OCI-LY7 (cell line): ENCODE results near the gene CHRNA3. TPM values are rescaled to one million over a fixed set of nuclear protein-coding genes. Genes with fewer than 3 reads are reported as not detected.

Source experiments
- BruUV-seq: library from RNA; stranded (reverse); fragments of 400-500 nt; replicated peaks from 2 replicates; lab custom pipeline; 2021; lab: Mats Ljungman, UMichigan
- CTCF ChIA-PET: fragments of 300-600 bp; sonication (Branson Sonifier 250); formaldehyde crosslinking; loops from one replicate; lab custom pipeline; 2022; ENCODE audit warnings: antibody characterized with exemption; ENCODE audit not compliant: unreplicated experiment; lab: Charles Lee
- POLR2A ChIA-PET: fragments of 300-600 bp; sonication (Branson Sonifier 250); formaldehyde crosslinking; loops from one replicate; lab custom pipeline; 2022; ENCODE audit warnings: antibody characterized with exemption; lab: Charles Lee
- DNase-seq: peaks from one replicate; pipeline ENCODE4 v3.0.0-alpha.2; 2015; ENCODE audit warnings: low spot score
- H2AFZ ChIP-seq: fragments of 200-600 bp; sonication (generic), shearing (Covaris generic); 2 replicates; pipeline ENCODE4 v1.6.1; 2014; ENCODE audit warnings: mild to moderate bottlenecking, antibody characterized with exemption, low read length, moderate library complexity
- H3K27ac ChIP-seq: fragments of 200-600 bp; sonication (generic); 2 replicates; pipeline ENCODE4 v1.5.1; 2014; ENCODE audit warnings: mixed run types, low read depth, mild to moderate bottlenecking, moderate library complexity, low read length, inconsistent platforms; ENCODE audit not compliant: poor library complexity, severe bottlenecking
- H3K36me3 ChIP-seq: fragments of 200-600 bp; sonication (generic); 2 replicates; pipeline ENCODE4 v1.6.1; 2014; ENCODE audit warnings: mild to moderate bottlenecking, antibody characterized with exemption, low read length, moderate library complexity, mixed read lengths; ENCODE audit not compliant: insufficient read depth
- H3K4me1 ChIP-seq: fragments of 200-600 bp; sonication (generic); 2 replicates; pipeline ENCODE4 v1.5.1; 2014; ENCODE audit warnings: mild to moderate bottlenecking, low read length; ENCODE audit not compliant: insufficient read depth, poor library complexity, severe bottlenecking
- H3K4me2 ChIP-seq: fragments of 200-600 bp; sonication (generic); 2 replicates; pipeline ENCODE4 v1.6.1; 2014; ENCODE audit warnings: mild to moderate bottlenecking, low read length
- H3K4me3 ChIP-seq: fragments of 200-600 bp; sonication (generic); 2 replicates; pipeline ENCODE4 v1.5.1; 2014; ENCODE audit warnings: mild to moderate bottlenecking, low read depth, low read length; ENCODE audit not compliant: poor library complexity, severe bottlenecking
- H3K79me2 ChIP-seq: fragments of 200-600 bp; sonication (generic); 2 replicates; pipeline ENCODE4 v1.6.1; 2016; ENCODE audit warnings: low read depth, mild to moderate bottlenecking, low read length, moderate library complexity, mixed read lengths; ENCODE audit not compliant: insufficient read depth
- H3K9me2 ChIP-seq: fragments of 200-600 bp; sonication (generic); 2 replicates; pipeline ENCODE4 v1.6.1; 2016; ENCODE audit warnings: mild to moderate bottlenecking, low read length, mixed read lengths; ENCODE audit not compliant: insufficient read depth
- H3K9me3 ChIP-seq: fragments of 200-600 bp; sonication (generic); 2 replicates; pipeline ENCODE4 v1.6.1; 2014; ENCODE audit warnings: mild to moderate bottlenecking, mixed run types, low read length, mixed read lengths
- H4K20me1 ChIP-seq: fragments of 200-600 bp; sonication (generic); 2 replicates; pipeline ENCODE4 v1.6.1; 2014; ENCODE audit warnings: mild to moderate bottlenecking, antibody characterized with exemption, low read length, moderate library complexity, mixed read lengths; ENCODE audit not compliant: insufficient read depth
- EZH2phosphoT487 ChIP-seq: fragments of 200-600 bp; sonication (generic); IDR thresholded peaks from 2 replicates; pipeline ENCODE4 v1.6.1; 2018; ENCODE audit warnings: low read depth, borderline replicate concordance, mild to moderate bottlenecking, mixed run types, antibody characterized with exemption, low read length, moderate library complexity, mixed read lengths
- intact Hi-C: fragments of 100-400 bp; cut with micrococcal nuclease; formaldehyde crosslinking; loops from one replicate; pipeline ENCODE4 v1.10.0; 2022; ENCODE audit not compliant: unreplicated experiment
- small RNA-seq: library from RNA; depleted of rRNA; stranded (forward); fragments of <200 nt; gene quantifications from one replicate; pipeline ENCODE3, GENCODE V24; 2014
- total RNA-seq, 2 experiments: library from RNA; depleted of rRNA in 1 of 2; stranded (reverse); fragments of >200 nt in 1 of 2; shearing (Covaris generic) in 1 of 2; gene quantifications; 2 replicates each; pipeline ENCODE4 v1.2.3, GENCODE V29; 2014 to 2022
- TF ChIP-seq, protein P1 (sequence below): fragments of 200-600 bp; sonication (generic); conservative IDR thresholded peaks from 2 replicates; pipeline ENCODE4 v1.5.1; 2014; ENCODE audit warnings: mild to moderate bottlenecking, antibody characterized with exemption, low read length, moderate library complexity, mixed read lengths

CHRNA3 gene
- total RNA-seq, 2 experiments from 2014 or later, result not detected

DNA sequence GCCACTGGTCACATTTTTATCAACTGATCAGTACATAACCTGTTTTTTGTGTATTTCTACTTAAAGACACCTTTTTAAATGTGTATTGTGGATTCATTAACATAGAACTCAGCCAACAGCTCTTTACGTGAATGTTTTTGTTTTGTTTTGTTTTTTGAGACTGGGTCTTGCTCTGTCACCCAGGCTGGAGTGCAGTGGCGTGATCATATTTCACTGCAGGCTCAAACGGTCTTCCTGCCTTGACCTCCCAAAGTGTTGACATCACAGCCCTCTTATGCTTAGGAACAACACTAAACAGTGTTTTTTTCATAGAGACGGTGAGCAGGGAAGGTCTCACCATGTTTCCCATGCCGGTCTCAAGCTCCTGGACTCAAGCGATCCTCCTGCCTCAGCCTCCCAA is 70.6 kb downstream of the CHRNA3 start:
- ChIA-PET POLR2A (interaction anchor here (0.5 kb wide), 1 partner anchor 163 kb away, joined by 3 read pairs; no protein-coding TSS in a partner anchor), CTCF (no interaction called here)
- no peak for TF ChIP-seq EZH2phosphoT487
- TF ChIP-seq, protein P1, sequence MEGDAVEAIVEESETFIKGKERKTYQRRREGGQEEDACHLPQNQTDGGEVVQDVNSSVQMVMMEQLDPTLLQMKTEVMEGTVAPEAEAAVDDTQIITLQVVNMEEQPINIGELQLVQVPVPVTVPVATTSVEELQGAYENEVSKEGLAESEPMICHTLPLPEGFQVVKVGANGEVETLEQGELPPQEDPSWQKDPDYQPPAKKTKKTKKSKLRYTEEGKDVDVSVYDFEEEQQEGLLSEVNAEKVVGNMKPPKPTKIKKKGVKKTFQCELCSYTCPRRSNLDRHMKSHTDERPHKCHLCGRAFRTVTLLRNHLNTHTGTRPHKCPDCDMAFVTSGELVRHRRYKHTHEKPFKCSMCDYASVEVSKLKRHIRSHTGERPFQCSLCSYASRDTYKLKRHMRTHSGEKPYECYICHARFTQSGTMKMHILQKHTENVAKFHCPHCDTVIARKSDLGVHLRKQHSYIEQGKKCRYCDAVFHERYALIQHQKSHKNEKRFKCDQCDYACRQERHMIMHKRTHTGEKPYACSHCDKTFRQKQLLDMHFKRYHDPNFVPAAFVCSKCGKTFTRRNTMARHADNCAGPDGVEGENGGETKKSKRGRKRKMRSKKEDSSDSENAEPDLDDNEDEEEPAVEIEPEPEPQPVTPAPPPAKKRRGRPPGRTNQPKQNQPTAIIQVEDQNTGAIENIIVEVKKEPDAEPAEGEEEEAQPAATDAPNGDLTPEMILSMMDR, result no peak
- Histone ChIP-seq H3K36me3 (peaks cover 62% of the 10 kb centered on the region), H3K79me2 (no peaks in the 10 kb centered on the region), H3K4me1 (no peaks in the 10 kb centered on the region), H3K27ac (no peak overlapping the region), H3K4me3 (no peak overlapping the region), H3K9me3 (no peaks in the 10 kb centered on the region), H4K20me1 (no peaks in the 10 kb centered on the region; the same call in 1 of the 2 replicates), H2AFZ (no peak overlapping the region), H3K9me2 (no peaks in the 10 kb centered on the region), H3K4me2 (no peak overlapping the region)
- no peak for DNase-seq
- intact Hi-C loops, result no loop called here
- BruUV-seq, result no TSS peak

Small RNA genes within 50 kb of the gene (small RNA-seq; reads per million reads assigned to genes)
- gene AC067863.2, result not detected

Other genes starting within 250 kb of the CHRNA3 start
- gene IREB2, start 182.8 kb downstream of the CHRNA3 start, total RNA-seq (2014; rRNA removed; shearing (Covaris generic)), result 22.7 and 27.1 TPM in 2 replicates
- gene IREB2, start 182.8 kb downstream of the CHRNA3 start, total RNA-seq (2022), result 70.7 and 77.6 TPM in 2 replicates
- gene HYKK, start 113.4 kb downstream of the CHRNA3 start, total RNA-seq (2014; rRNA removed; shearing (Covaris generic)), result 0.31 TPM in 1 of 2 replicates, not detected in the other
- gene HYKK, start 113.4 kb downstream of the CHRNA3 start, total RNA-seq (2022), result 0.40 and 0.42 TPM in 2 replicates
- 186 and 189 TPM in 2 replicates for gene PSMA4, start 80.6 kb downstream of the CHRNA3 start, total RNA-seq (2014; rRNA removed; shearing (Covaris generic))
- 249 and 254 TPM in 2 replicates for gene PSMA4, start 80.6 kb downstream of the CHRNA3 start, total RNA-seq (2022)
- 2.8 and 11.6 TPM in 2 replicates for gene CHRNA5, start 55.5 kb downstream of the CHRNA3 start, total RNA-seq (2014; rRNA removed; shearing (Covaris generic))
- gene CHRNA5, start 55.5 kb downstream of the CHRNA3 start, total RNA-seq (2022), result 8.3 and 9.1 TPM in 2 replicates
- gene CHRNB4, start 20.2 kb upstream of the CHRNA3 start, total RNA-seq (2014; rRNA removed; shearing (Covaris generic)), result not detected in 2 replicates
- gene CHRNB4, start 20.2 kb upstream of the CHRNA3 start, total RNA-seq (2022), result not detected in 2 replicates
- gene ADAMTS7, start 190.5 kb upstream of the CHRNA3 start, total RNA-seq (2014; rRNA removed; shearing (Covaris generic)), result 0.13 and 0.19 TPM in 2 replicates
- 0.08 and 0.11 TPM in 2 replicates for gene ADAMTS7, start 190.5 kb upstream of the CHRNA3 start, total RNA-seq (2022)